ENCODE measurements around the gene SORCS2.

The SORCS2 gene

DNA sequence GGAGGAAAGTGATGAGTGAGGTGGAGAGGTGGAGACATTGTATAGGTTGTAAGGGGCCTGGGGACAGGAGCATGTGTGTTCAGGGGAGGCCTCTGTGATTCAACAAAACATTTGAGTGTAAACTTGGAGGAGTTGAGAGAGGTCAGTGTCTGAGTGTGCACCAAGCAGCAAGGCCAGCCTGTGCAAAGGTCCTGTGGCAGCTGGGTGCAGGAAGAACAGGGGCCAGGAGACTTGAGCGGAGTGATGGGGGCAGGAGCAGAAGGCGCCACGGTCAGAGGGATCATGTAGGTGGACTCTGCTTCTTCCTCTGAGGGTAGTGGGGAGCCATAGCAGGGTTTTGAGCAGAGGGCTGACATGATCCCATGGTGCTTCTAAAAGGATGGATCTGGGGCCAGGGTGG lies 252.0 kb downstream of the SORCS2 start:
- no peak for ATAC-seq (ENCODE audit: insufficient read depth, low read depth)
- no peak overlapping the region for H3K27ac ChIP-seq (ENCODE audit: low read length)
- no peaks in the 10 kb centered on the region for H3K4me1 ChIP-seq (ENCODE audit: insufficient read depth, low read length)

DNA sequence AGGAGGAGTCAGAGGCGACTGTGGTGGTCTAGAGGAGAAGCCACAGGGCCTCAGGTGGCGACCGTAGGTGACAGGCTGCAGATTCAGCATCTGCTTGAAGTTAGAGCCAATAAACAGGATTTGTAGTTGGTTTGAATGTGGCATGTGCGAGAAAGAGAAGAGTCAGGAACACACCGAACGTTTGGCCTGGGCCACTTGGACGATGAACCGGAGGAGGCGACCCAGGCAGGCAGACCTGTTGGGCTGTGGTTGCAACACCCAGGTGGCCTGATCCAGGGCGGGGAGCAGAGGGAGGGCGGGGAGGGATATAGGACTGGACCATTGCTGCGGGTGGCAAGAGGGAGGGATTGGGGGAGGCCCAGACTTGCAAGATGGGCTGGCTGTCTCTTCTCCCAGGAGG lies 252.4 kb downstream of the SORCS2 start:
- Histone ChIP-seq H3K9ac (ENCODE audit: low read depth, low read length) (no peak overlapping the region), H3K4me3 (ENCODE audit: low read depth in 1 of 2, low read length in 2 of 2) (no peak overlapping the region), H2AFZ (ENCODE audit: low read depth, low read length) (no peak overlapping the region), H3K27ac (ENCODE audit: low read length) (no peak overlapping the region), H4K20me1 (ENCODE audit: insufficient read depth, low read length) (peaks cover 6% of the 10 kb centered on the region), H3K27me3 (ENCODE audit: insufficient read depth, low read length, poor library complexity) (no peaks in the 10 kb centered on the region), H3K36me3 (ENCODE audit: insufficient read depth, low read length) (no peaks in the 10 kb centered on the region), H3K4me2 (ENCODE audit: insufficient read depth, low read length) (no peak overlapping the region), H3K9me3 (ENCODE audit: insufficient read depth, low read length, severe bottlenecking) (no peaks in the 10 kb centered on the region), H3K4me1 (ENCODE audit: insufficient read depth, low read length) (no peaks in the 10 kb centered on the region), H3K79me2 (ENCODE audit: insufficient read depth, low read length) (no peaks in the 10 kb centered on the region)
- no peak for DNase-seq
- no peak for TF ChIP-seq EZH2 (IDR thresholded peaks at IDR 0.05; ENCODE audit: borderline replicate concordance, low read depth, low read length, severe bottlenecking)
- TF ChIP-seq, protein P1, sequence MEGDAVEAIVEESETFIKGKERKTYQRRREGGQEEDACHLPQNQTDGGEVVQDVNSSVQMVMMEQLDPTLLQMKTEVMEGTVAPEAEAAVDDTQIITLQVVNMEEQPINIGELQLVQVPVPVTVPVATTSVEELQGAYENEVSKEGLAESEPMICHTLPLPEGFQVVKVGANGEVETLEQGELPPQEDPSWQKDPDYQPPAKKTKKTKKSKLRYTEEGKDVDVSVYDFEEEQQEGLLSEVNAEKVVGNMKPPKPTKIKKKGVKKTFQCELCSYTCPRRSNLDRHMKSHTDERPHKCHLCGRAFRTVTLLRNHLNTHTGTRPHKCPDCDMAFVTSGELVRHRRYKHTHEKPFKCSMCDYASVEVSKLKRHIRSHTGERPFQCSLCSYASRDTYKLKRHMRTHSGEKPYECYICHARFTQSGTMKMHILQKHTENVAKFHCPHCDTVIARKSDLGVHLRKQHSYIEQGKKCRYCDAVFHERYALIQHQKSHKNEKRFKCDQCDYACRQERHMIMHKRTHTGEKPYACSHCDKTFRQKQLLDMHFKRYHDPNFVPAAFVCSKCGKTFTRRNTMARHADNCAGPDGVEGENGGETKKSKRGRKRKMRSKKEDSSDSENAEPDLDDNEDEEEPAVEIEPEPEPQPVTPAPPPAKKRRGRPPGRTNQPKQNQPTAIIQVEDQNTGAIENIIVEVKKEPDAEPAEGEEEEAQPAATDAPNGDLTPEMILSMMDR (IDR thresholded peaks at IDR 0.05; ENCODE audit: borderline replicate concordance, extremely low read depth, low read length, poor library complexity, severe bottlenecking), result no peak
- ATAC-seq (ENCODE audit: insufficient read depth, low read depth), result no peak

More for the DNA sequence above, 252.0 kb downstream of the SORCS2 start:
- H3K9me3 ChIP-seq (ENCODE audit: insufficient read depth, low read length, severe bottlenecking), result no peaks in the 10 kb centered on the region
- no peak overlapping the region for H3K4me2 ChIP-seq (ENCODE audit: insufficient read depth, low read length)
- no peak overlapping the region for H3K4me3 ChIP-seq (ENCODE audit: low read depth in 1 of 2, low read length in 2 of 2)
- TF ChIP-seq, protein P1 (IDR thresholded peaks at IDR 0.05; ENCODE audit: borderline replicate concordance, extremely low read depth, low read length, poor library complexity, severe bottlenecking), result no peak
- TF ChIP-seq EZH2 (IDR thresholded peaks at IDR 0.05; ENCODE audit: borderline replicate concordance, low read depth, low read length, severe bottlenecking), result no peak
- no peak for DNase-seq
- H2AFZ ChIP-seq (ENCODE audit: low read depth, low read length), result no peak overlapping the region
- H3K9ac ChIP-seq (ENCODE audit: low read depth, low read length), result no peak overlapping the region
- no peaks in the 10 kb centered on the region for H3K36me3 ChIP-seq (ENCODE audit: insufficient read depth, low read length)
- peaks cover 6% of the 10 kb centered on the region for H4K20me1 ChIP-seq (ENCODE audit: insufficient read depth, low read length)
- no peaks in the 10 kb centered on the region for H3K79me2 ChIP-seq (ENCODE audit: insufficient read depth, low read length)
- H3K27me3 ChIP-seq (ENCODE audit: insufficient read depth, low read length, poor library complexity), result no peaks in the 10 kb centered on the region

DNA sequence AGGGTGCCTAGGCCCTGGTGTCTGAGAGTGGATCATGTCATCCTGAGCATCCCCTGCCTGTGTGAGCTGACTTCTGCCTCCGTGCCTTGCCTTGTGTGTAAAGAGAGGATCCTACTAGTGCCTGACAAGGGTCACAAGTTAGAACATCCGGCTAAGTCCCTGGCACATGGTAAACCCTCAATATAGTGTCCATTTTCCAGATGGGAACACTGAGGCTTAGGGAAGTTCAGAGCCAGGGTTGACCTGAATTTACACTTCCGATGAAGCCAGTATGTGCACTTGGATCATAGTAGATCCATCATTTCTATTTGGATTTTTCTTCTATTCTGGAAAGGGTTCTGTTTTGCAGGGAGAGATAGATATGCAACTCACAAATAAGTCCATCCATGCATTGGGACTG lies 254.9 kb downstream of the SORCS2 start:
- Histone ChIP-seq H4K20me1 (ENCODE audit: insufficient read depth, low read length) (peaks cover 6% of the 10 kb centered on the region), H3K4me1 (ENCODE audit: insufficient read depth, low read length) (no peaks in the 10 kb centered on the region), H3K4me2 (ENCODE audit: insufficient read depth, low read length) (no peak overlapping the region), H3K79me2 (ENCODE audit: insufficient read depth, low read length) (no peaks in the 10 kb centered on the region), H3K4me3 (ENCODE audit: low read depth in 1 of 2, low read length in 2 of 2) (no peak overlapping the region), H2AFZ (ENCODE audit: low read depth, low read length) (no peak overlapping the region), H3K27me3 (ENCODE audit: insufficient read depth, low read length, poor library complexity) (no peaks in the 10 kb centered on the region), H3K27ac (ENCODE audit: low read length) (no peak overlapping the region), H3K9me3 (ENCODE audit: insufficient read depth, low read length, severe bottlenecking) (no peaks in the 10 kb centered on the region), H3K36me3 (ENCODE audit: insufficient read depth, low read length) (no peaks in the 10 kb centered on the region), H3K9ac (ENCODE audit: low read depth, low read length) (no peak overlapping the region)
- ATAC-seq (ENCODE audit: insufficient read depth, low read depth) (no peak), DNase-seq (no peak)
- TF ChIP-seq EZH2 (IDR thresholded peaks at IDR 0.05; ENCODE audit: borderline replicate concordance, low read depth, low read length, severe bottlenecking), result no peak
- TF ChIP-seq, protein P1 (IDR thresholded peaks at IDR 0.05; ENCODE audit: borderline replicate concordance, extremely low read depth, low read length, poor library complexity, severe bottlenecking), result no peak

DNA sequence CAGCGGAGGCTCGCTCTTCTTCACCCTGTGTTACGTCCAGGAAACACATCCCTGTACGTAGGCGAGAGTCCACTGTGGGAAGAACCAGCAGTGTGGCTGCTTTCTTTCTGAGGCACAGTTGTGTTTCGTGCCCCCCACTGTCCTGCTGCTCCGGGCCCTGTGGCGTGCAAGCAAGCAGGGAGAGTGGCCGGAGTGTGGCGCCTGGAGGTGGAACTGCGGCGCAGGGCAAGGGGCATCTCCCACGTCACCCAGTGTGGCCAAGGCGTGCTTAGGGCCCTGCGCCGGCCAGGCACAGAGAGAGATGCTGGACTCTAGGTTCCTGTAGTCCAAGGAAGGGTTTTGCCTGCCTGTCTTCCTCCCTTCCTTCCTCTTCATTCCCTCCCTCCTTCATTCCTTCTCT lies 255.7 kb downstream of the SORCS2 start:
- Histone ChIP-seq H3K27ac (ENCODE audit: low read length) (no peak overlapping the region), H4K20me1 (ENCODE audit: insufficient read depth, low read length) (peaks cover 6% of the 10 kb centered on the region), H3K27me3 (ENCODE audit: insufficient read depth, low read length, poor library complexity) (no peaks in the 10 kb centered on the region), H2AFZ (ENCODE audit: low read depth, low read length) (no peak overlapping the region), H3K36me3 (ENCODE audit: insufficient read depth, low read length) (no peaks in the 10 kb centered on the region), H3K79me2 (ENCODE audit: insufficient read depth, low read length) (no peaks in the 10 kb centered on the region), H3K4me1 (ENCODE audit: insufficient read depth, low read length) (no peaks in the 10 kb centered on the region), H3K4me3 (ENCODE audit: low read depth in 1 of 2, low read length in 2 of 2) (no peak overlapping the region), H3K9me3 (ENCODE audit: insufficient read depth, low read length, severe bottlenecking) (no peaks in the 10 kb centered on the region), H3K4me2 (ENCODE audit: insufficient read depth, low read length) (no peak overlapping the region), H3K9ac (ENCODE audit: low read depth, low read length) (no peak overlapping the region)
- ATAC-seq (ENCODE audit: insufficient read depth, low read depth), result no peak
- TF ChIP-seq, protein P1 (IDR thresholded peaks at IDR 0.05; ENCODE audit: borderline replicate concordance, extremely low read depth, low read length, poor library complexity, severe bottlenecking), result no peak
- no peak for TF ChIP-seq EZH2 (IDR thresholded peaks at IDR 0.05; ENCODE audit: borderline replicate concordance, low read depth, low read length, severe bottlenecking)
- DNase-seq, result no peak
